HG02798 (cell line): ENCODE measurements around the gene CACNA2D4.

Source experiments
- ATAC-seq: cut with Tn5 transposase; IDR thresholded peaks from one replicate; pipeline ENCODE4 v1.9.1; 2021; ENCODE audit warnings: mild to moderate bottlenecking; ENCODE audit not compliant: unreplicated experiment, poor library complexity

Gene CACNA2D4

DNA sequence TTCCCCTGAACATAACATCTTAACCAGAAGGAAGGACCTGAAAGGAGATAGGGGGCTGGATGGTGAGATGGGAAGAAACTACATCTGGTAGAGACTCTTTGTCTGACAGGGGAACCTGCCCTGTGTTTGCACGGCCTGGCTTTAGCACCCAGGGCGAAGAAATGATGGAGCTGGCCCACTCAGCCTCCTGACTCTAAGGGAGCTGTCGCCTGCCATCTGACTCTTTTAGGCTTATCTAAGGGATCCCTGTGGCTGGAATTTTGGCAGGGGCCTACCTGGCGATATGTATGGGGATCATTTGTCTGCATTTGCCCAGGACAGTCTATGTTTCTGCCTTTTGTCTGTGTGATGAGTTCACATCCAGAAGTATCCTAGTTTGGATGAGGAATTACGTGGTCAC lies 15.6 kb upstream of the CACNA2D4 start:
- no peak for ATAC-seq

DNA sequence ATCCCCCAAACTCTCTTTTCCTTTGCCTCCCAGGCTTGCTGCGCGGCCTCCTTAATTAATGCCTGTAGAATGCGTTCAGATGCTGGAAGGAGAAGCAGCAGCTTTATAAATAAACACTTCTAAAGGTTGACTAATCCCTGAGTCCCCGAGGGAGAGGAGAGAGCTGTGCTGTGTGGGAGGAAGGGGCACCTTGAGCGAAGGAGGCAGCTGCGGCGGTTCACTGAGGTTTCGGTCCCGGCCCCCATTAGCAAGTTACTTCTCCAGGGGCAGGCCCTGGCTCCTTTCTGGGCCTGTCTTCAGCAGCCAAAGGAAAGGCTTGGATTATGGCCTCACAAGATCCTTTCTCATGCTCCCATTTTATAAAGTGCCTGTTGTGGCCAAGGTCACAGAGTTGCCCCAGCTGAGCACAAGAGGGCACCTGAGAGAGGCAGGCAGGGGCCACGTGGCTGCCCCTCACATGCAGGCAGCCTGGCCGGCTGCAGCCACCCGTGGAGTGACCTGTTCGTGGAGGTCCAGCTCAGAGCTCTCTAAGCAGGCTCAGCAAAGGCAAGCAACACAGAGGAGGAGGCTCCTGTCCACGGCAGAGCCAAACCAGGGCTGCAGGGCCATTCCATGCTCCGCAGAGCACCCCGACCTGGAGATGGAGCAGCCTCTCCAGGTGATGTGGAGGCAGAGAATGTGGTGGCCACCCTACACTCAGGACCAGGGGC lies 15.0 kb upstream of the CACNA2D4 start:
- ATAC-seq, result peak; percentile 69

DNA sequence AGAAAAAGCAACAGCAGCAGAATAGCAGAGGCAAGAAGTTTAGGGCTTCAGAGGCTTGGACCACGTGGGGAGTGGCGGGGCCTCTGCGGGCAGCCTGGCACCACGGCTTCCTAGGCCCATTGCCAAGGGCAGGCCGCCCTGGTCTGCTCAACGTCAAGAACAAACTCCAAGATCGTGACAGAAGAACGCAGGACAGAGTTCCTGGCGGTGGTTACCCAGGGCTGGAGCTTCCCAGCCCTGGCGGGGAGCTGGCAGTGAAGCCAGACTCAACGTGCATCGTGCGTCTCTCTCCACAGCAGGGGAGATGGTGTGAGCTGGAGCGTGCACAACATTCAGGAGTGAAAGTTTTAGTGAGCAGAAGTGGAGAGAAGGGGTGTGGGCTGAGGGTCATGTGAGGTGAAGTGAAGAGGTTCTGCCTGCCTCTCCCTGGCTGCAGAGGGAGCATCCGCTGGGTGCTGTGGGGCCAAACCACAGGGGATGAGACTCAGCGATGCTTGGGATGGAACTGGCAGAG lies 13.9 kb upstream of the CACNA2D4 start:
- no peak for ATAC-seq

DNA sequence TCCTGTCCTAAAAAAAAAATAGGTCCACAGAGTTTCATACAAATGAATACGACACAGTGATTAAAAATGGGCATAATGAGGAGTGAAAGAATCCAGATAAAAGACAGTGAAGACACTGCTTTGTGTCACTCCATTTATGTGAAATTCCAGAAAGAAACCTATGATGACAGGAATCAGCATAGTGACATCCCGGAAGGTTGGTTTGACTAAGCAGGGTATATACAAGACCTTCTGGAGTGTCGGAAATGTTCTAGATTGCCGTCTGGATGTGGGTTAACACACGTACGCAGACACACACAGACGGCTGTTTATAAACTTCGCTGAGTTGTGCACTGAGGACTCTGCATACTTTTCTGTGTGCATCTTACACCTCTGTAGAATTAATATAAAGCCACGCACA lies 13.2 kb upstream of the CACNA2D4 start:
- no peak for ATAC-seq

DNA sequence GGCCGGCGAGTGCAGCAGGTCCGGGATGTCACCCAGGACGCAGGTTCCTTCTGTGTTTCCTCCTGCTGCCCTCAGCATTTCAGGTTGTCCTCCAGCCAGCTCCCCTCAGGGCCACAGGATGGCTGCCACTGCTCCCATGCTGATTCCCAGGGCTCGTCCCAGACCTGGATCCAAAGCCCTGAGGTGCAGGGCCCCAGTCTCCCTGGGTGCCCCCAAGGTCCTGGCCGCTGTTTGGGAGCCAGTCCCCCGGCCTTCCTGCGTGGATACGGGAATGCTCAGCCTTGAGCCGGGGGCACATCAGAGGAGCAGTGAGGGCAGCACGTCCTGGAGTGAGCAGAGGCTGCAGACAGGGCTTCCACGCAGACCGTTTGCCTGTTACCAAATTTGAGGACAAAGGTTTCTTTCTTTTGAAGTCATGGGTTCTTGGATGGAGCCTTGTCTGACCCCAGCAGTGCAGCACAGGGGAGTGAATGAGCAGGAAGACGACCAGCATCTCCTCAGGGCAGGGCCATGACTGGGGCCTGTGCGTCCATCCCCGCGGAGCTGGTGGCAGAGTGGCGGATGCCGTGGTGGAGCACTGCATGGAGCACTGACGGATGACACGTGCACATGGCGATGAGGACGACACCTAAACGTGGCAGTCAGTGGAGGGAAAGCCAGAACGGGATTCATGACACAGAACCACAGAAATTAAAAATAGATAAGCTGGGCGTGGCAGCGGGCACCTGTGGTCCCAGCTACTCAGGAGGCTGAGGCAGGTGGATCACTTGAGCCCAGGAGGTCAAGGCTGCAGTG lies 12.5 kb upstream of the CACNA2D4 start:
- ATAC-seq, result no peak

DNA sequence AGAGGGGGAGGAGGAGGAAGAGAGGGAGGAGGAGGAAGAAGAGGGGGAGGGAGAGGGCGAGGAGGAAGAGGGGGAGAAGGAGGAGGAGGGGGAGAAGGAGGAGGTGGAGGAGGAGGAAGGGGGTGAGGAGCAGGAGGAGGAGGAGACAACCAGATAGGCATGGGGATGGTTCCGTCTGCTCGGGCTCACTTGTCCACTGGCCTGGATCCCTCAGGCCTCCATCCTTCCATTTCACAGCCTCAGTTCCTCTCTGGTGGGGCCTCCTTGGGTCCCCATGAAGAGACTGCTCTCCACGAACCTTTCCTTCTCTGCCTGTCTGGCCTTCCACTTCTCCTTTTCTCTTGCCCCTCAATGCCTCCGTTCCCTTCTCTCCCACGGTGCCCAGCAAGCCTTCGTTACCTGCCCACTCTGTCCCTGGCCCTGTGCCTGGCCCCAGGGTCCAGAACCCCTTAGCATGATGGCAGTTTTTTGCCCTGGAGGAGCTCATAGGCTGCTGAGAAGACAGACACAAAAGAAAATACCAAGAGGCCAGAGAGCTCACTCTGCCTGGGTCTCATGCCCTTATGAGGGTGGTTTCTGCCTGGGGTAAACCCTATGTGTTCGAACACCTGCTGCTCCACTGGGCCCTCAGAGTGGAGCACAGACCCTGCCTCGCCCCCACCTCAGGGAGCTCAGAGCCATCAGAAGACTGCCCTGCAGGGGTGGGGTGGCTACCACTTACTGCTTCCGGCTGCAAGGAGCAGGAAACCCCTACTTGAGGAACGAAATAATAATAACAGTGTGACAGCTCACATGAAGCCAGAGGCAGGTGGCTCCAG lies 11.7 kb upstream of the CACNA2D4 start:
- ATAC-seq, result no peak

DNA sequence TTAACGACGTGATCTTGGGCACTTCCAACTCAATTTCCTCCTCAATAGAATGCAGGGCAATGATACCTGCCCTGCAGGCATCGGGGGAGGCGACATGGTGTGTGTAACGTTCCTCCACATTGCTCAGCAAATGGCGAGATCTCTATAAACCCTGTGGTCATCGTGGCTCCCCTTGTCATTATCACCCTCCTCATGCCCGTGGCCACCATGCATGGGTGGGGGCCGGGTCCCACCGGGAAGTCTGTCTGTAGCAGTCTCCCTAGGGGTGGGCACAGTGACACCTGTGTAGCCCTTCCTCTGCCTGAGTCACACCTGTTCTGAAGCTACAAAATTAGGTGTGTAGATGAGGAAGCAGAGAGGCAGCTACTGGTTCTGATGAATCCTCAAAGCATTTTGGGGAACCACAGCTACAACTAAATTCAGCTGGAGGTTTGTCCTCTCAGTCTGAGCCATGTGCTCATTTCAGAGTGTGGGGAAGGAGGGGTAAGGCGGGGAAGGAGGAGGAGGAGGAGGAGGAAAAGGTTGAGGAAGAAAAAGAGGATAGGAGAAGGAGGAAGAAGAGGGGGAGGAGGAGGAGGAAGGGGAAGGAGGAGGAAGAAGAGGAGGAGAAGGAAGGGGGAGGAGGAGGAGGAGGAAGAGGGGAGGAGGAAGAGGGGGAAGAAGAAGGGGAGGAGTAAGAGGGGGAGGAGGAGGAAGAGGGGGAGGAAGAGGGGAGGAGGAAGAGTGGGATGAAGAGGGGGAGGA lies 11.0 kb upstream of the CACNA2D4 start:
- ATAC-seq, result no peak

DNA sequence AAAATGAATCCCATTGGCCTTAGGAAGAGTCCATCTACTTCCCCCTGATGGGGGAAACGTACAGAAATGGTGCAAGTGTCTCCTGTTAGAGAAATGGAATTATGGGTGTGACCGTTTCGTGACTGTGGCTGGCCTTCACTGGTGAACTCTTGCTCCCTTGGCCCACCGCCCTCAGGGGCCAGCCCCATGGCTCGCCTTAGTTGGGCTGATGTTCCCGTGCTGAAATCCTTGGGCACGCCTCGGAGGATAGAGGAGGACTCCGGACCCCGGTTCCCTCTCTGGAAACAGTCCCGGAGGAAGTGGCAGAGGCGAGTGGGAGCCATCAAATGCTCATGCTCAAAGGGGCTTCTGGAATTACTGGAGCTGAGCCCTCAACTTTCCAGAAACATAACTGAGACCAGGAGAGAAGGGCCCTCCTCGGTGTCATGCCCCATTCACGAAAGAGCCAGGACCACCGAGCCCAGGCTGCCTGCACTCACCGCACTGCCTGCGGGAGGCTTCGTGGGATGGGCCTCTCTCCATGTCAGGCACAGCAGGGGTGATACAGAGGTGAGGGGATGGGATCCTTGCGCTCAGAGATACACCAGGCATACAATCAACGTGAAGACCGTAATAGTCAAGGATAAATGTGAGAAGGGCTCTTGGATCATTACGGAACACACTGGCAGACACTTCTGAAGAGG lies 10.1 kb upstream of the CACNA2D4 start:
- no peak for ATAC-seq

DNA sequence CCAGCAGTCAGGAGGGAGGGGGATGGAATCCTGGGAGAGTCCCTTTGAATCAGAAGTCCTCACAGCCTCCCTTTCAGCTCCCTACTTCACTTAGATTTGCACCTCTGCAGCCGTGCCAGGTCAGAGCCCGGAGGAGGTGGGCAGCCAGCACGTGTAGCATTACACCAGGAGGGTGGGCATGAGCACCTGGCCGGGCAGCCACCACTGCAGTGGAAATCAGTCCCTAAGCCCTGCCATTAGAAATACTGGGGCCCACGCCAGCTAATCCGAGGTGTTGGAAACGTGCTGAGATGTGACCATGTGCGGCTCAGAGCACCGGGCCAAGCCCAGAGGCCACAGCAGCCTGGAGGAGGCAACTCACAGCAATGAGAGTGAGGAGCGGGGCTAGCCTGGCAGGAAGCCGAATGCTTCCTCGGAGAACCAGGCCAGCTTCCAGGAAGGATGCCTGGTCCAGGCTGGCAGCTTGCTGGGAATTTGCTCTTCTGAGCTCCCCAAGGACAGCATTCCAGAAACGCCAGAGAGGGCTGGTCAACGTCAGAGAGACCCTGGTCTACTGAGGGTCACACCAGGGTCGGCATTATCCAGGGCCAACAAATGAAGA lies 9.4 kb upstream of the CACNA2D4 start:
- ATAC-seq, result no peak

DNA sequence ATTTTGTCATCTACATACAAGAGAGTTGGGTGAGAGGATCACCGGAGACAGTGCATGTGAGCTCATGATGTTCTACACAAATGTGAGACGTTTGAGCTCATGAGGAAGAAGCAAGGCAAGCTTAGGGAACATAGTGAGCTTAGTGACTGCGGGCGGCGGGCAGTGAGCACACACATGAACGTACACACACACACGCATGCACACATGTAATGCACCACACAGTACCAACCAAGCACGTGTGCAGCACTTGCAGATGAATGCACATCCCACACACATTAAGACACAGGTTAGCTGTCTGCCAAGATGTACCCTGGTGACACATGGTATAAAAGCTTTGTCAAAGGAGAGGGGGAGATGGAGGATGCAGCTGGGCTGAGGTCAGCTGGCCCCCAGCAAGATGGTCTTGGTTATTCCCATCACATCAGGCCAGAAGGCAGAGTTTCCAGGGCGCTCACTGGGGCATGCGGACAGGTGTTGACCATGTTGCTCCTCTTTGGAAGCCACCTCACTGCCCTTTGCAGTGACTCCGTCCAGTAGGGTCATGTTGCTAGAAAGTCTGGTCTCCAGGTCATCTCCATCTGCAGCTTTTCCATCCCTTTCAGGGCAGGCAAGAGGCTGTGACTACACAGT lies 8.7 kb upstream of the CACNA2D4 start:
- no peak for ATAC-seq

DNA sequence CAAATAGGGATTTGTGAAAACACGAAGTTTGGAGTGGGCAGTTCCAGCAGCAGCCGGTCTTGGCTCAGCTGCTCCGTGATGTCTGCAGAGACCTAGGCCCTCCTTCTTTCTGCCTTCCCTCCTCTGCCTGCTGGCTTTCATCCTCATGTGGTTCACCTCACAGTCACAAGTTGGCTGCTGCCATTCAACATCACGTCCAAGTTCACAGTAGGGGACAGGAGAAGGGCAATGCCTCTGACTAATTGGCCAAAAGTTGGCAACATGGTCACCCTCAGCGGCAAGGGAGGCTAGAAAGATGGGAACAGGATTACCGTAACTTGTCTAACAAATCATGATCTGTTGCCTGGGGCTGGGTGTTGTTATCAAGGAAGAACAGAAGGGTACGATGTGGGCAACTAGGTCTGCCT lies 7.8 kb upstream of the CACNA2D4 start:
- ATAC-seq, result no peak

DNA sequence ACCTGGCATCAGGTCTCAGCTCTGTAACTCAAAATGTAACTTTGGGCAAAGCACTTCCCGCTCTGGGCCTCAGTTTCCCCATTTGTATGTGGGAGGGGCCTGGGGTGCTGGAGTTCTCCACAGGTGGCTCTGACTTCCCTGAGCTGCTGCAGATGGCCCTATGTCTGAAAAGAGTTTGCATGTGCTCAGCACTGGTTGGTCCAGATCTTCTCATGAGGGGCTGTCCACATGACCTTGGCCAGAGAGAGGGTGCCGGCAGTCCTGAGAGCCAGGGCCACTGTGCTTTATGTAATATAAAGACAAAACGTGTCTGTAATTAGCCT lies 7.2 kb upstream of the CACNA2D4 start:
- no peak for ATAC-seq

DNA sequence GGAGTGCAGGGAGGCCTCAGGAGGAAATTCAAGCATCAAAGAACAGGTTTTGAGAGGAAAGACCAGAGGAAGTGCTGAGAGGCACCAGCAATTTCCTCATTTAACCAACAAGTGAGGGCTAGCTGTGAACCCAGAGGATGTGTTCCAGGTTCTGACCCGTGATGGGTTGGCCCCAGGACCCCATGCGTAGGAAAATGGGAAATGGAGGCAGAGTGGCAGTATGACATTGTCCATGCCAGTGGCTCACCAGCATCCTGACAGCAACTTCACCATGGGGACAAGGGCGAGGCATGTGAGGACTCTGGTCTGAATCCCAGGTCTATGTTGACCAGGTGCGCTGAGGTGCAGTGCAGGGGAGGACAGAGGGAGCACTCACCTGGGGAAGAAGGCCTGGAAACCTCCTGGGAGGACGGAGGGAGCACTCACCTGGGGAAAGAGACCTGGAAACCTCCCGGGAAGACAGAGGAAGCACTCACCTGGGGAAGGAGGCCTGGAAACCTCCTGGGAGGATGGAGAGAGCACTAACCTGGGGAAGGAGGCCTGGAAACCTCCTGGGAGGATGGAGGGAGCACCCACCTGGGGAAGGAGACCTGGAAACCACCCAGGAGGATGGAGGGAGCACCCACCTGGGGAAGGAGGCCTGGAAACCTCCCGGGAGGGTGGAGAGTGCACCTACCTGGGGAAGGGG lies 6.7 kb upstream of the CACNA2D4 start:
- no peak for ATAC-seq

DNA sequence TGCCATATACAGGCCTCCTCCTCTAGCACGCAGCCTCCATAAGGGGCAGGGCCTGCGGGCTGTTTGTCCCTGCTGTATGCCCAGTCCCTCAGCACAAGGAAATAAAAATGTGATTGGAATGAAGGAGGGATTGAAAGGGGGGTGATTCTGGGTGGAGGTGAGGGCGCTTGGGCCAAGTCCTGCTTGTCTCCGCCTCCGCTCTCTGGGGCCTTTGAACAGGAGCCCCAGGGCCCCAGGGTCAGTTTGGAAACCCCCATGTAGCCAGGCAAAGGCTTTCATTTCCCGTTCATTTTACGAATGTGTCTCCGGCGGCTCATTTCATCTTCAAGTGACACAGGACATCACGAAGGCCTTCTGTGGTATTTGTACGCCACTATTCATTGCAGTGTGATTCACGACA lies 4.5 kb upstream of the CACNA2D4 start:
- no peak for ATAC-seq

DNA sequence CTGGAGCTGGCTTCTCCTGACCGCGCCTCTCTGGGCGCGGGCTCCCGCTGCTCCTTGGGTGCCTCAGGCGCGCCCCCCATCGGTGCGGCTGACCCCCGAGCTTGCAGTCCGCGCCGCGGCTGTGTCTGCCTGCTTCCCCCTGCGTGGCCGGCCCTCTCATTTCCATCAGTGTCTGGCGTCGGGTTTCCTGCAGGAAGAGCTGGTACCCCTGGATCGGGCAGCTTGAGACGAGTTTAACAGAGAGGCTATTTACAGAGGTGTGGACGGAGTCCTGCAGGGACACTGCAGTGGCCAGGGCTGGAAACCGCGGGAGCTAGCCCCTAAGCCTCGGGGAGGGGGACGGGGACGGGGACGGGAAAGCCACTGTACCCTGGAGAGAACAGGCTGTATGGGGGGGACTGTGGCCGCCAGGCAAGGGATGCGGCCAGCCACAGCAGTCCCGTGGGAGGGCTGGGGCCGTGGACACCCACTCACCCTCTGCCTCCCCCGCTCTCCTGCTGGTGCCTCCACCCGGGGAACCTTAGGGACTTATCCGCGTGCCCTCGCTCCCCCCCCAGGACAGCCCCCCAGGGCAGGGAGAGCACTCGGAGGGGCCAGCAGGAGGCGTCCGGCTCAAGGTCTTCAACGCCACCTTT lies 3.7 kb upstream of the CACNA2D4 start:
- no peak for ATAC-seq

DNA sequence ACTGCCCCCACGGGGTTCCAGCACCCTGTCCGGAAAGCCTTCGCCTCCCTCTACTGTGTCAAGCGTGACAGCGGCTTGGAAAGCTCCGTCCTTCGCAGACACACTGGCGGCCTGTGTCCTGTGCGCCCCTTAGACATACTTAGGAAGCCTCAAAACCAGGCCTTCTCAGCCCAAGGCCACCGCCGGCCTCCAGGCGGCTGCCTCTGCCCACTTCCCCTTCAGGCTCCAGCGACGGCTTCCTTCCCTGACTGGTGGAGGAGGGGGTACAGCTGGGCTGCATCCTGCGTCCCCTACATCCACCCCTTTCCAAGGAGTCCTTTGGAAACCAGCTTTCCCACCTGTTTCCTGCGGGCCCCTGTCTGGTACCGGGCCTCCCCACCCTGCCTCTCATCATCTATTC lies 2.5 kb upstream of the CACNA2D4 start:
- ATAC-seq, result no peak

DNA sequence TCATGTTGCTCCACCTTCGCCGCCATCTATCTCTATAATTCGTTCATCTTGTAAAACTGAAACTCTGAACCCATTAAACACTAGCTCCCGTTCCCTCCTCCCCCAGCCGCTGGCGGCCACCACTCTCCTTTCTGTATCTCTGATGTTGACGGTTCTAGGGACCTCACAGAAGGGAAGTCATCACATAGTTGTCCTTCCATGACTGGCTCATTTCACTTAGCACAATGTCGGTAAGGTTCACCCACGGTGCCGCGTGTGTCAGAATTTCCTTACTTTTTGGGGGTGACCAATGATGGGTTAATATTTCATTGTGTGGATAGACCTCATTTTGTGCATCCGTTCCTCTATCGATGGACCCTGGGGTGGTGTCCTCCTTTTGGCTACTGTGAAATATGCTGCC lies 2.0 kb upstream of the CACNA2D4 start:
- ATAC-seq, result no peak

DNA sequence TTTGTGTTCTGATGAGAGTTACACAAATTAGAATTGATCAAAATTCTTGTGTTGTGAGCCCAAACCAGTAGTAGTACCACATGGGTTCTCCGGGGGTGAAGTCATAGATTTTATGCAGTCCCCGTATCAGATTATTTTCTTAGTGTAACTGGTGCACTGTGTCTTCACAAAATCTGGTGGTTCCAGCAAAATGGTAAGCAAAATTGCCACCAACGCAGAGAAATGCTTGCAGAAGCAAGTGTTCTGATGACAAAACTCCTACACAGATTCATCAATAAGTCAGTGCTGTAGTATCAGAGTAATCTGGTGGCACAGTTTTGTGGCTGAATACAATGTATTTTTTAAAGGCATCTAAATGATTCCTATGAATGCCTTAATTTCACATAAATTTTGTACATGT lies 1.3 kb upstream of the CACNA2D4 start:
- no peak for ATAC-seq
